ENCODE results near the gene CBX4.

Gene CBX4

DNA sequence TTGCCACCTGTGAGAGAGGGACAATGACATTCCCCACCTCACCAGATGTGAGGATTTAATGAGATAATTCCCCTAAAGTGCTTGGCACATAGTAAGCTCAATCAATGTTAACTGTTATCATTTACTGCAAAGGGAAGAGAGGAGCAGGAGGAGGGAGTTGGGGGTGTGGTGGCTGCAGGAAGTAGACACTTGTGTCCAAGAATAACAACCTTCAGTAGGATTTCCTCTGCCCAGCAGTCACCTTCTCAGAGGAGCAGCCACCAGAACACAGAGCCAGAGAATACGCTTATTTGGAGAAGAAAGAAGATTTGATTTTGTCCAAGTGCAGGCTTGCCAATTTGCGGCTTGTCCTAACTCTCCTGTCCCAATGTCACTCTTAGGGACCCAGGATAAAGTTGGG is 10.2 kb downstream of the CBX4 start:
- no peak for DNase-seq (ENCODE audit: low read depth)

DNA sequence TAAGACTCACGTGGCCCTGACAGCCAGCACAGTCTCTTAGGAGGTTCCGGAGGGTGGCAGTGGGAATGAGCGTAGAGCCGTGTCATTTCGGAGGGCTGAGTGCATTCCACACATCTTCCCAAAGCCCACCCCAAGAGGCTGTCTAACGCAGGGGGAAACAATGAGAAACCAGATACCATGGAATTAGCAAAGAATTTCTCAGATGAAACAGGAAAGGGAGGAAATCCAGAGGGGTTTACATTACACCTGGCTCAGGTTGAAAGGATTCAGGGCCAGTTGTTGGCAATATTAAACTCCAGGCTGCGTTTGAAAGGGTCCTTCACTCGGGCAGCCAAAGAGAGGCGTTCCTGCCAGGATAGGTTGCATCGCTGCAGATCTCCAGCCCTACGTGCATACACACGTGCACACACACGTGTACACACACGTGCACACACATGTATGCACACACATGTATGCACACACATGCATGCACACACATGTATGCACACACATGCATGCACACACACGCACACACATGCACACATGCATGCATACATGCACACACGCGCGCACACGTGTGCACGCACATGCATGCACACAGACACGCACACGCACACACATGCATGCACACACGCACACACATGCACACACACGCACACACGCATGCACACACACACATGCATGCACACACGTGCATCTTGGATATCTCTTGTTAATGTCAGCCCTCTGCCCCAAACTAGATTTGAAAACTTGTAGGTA is 12.2 kb downstream of the CBX4 start:
- DNase-seq (ENCODE audit: low read depth) = no peak

DNA sequence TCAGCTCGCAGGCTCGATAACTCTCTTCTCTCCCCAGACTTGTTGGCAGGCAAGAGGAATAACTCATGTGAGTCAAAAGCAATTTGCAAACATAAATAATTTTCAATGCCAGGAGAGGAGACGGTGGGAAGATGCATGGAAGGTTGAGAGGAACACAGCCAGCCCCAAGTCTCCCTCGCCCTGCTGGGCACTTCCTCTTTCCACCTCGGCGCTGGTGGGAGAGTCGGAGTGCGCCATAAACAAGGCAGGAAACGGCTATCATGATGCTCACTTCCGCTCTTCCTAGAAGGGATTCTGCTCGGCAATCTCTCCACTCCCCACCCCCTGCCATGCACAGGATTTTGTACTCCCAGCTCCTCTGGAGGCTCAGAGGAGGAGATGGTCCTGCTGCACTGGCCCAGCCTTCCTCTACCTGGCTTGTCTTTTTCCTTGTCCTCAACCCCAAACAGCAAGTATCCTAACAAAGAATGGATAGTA is 13.0 kb downstream of the CBX4 start:
- DNase-seq (ENCODE audit: low read depth) = no peak

DNA sequence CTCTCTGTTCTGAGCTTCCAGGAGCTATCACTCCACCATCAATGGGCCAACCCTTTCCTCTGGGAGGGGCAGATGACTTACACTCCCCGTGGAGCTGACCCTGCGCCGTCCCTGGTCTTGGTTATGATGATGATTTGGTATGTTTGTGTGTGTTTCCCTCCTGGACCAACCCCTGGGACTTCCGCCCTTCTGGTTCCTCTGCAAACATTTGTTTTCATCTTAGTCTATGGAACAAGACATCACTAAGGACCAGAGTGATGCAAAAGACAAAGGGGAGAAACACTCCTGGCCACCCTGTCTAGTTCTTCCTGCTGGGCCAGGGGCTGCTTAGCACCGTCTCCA is 13.7 kb downstream of the CBX4 start:
- DNase-seq (ENCODE audit: low read depth) = no peak

DNA sequence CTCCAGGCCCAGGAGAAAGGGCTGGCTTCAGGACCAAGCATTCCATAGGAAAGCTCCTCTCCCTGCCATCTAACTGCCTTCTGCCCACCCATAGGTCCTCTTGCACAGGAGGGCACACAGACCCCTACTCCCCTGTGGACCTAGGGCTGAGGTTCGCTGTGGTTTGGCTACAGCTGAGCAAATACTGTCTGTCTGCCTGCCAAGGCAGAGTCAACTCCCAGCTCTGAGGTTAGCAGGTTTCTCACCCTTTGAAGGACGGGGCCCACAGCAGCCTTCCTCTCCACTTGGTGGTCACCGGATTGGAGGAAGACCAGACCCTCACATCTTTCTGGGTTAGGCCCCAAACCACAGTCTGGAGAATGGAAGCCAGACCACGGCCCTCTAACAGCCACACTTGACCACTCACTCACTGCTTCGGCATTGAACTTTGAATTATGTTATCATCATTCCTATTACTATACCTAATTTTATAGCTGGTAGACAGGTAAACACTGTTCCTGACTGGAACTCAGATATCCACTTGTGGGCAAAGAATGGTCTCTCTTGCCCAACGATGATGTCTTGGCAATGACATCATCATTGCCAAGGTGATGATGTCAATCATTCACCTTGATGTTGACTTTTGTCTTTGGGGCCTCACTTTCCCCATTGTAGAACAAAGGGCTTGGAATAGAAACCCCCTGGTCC is 14.2 kb downstream of the CBX4 start:
- DNase-seq (ENCODE audit: low read depth) = no peak

DNA sequence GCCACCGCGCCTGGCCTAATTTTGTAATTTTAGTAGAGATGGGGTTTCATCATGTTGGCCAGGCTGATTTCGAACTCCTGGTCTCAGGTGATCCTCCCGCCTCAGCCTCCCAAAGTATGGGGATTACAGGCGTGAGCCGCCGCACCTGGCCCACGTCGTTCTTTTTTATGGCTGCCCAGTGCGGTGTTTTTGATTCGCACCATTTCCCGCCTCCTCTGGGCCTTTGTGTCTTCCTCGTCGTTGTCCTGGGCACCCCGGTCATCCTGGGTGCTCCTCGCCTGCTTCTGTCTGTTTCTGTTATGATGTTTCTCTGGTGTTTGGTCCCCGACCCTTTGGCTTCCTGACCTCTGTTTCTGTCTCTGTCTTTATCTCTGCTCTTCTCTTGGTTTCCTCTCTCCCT is 15.0 kb downstream of the CBX4 start:
- DNase-seq (ENCODE audit: low read depth) = no peak

DNA sequence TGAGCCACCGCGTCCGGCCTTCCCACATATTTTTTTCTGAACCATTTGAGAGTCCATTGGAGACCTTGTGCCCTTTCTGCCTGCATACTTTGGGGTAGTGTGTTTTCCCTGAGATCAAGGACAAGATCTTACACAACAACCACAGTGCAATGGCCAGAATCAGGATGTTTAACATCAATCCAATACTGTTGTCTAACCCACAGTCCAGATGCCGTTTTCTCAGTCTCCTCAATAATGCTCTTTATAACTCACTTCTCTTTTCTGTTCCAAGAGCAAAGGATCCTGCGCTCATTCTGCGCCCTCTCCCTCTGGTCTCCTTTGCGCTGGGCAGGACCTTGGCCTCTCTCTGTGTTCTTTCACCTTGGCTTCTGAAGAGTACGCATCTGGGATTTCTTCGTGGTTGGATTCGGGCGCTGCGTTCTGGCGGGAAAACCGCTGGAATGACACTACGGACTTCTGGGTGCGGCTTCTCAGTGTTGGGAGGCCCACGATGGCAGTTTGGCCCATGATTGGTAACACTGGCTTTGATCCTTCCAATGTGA is 16.6 kb downstream of the CBX4 start:
- DNase-seq (ENCODE audit: low read depth) = no peak

DNA sequence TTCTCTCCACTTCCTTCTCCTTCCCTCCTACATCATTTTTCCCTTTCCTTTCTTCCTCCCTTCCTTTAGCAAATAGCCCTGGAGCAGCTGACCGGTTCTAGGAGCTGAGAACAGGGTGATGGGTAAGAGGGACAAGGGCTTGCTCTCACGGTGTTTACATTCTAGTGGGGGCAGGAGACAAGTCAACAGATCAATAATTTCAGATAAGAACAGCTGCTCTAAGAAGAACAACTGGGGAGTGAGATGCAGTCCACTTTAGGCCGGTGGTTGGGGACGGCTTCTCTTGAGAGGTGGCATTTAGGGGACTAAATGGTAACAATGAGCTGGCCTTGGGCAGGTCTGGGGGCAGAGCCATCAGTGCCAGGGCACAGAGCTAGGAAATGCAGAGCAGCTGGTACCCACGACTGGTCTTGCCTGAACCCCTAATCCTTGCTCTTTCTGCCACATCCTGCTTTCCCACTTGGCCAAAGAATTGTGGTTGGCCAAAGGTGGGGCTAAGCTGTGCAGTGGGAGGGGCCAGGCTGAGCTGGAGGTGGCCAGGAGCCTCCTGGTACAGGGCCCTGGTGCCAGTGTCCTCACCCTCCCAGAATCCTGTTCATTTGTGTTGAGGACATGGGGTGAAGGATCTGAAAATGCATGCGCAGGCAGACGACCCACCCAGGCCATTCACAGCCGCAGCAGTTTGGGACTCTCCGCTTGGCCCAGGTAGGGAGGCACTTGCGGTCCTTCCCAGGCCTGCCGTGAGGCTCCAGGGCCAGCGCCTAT is 17.7 kb downstream of the CBX4 start:
- DNase-seq (ENCODE audit: low read depth) = no peak

DNA sequence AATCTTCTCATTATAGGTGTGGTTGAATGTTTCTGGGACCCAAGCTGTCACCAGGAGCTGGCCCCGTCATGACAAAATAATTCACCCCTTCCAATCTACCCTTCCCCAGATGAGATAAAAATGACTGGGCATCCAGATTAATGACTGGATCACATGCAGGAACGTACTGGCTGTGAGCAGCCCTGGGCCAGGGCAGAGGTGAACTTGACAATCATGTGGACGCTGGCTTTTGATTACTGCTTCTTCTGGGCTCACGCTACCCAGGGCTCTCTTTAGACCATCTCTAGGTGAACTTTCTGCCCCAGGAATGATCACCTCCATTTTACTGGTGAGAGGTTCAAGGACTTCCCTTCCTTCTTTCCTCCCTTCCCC is 18.3 kb downstream of the CBX4 start:
- DNase-seq (ENCODE audit: low read depth) = no peak

DNA sequence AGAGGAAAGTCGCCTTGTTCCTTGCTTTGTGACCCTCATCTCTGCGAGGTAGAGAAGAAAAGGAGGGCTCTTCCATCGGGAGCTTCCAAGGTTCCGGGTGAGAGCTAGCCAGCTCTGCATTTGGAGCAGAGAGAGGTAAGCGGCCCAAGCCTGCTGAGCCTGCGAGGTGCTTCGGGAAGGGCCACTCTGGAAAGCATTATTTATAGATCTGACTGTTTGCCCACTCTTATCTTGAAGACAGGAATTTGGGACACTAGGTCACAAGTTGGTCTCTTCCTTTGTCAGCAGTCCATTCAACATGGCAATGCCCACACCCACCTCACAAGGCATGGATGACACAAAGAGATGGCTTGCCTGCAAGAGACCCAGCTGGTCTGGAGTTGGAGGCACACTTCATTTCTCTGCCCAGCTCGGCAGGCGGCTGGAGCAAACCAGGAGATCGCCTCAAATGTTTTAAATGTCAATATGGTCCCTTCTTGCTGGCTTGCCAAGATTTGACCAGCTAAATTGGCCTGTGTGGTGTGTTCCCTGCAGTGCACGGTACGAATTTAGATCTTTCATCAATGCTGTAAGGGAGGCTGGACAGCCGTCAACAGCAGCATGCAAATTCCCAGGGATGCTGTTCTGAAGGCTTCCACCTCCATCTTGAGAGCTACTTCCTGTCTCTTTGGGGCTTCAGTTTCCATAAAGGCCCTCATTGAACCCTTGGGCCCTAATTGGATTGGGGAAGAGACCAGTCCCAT is 19.5 kb downstream of the CBX4 start:
- DNase-seq (ENCODE audit: low read depth) = no peak

DNA sequence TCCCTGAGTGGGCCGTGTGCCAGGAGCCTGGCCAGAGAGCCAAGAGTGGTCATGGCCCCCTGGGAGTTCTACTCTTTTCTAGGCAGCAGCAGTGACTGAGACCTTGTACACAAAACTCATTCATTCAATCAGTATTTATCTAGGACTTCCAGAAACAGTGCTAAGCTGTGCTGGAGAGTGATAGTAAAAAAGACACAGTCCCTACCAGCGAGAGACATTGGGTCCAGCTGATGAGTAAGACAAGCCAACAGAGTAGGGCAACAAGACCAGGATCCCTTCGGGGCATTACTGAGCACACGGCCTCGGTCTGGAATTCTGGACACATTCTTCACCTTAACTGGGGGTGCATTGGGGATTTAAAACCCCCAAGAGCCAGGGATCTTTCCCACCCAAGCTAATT is 20.2 kb downstream of the CBX4 start:
- DNase-seq (ENCODE audit: low read depth) = no peak

DNA sequence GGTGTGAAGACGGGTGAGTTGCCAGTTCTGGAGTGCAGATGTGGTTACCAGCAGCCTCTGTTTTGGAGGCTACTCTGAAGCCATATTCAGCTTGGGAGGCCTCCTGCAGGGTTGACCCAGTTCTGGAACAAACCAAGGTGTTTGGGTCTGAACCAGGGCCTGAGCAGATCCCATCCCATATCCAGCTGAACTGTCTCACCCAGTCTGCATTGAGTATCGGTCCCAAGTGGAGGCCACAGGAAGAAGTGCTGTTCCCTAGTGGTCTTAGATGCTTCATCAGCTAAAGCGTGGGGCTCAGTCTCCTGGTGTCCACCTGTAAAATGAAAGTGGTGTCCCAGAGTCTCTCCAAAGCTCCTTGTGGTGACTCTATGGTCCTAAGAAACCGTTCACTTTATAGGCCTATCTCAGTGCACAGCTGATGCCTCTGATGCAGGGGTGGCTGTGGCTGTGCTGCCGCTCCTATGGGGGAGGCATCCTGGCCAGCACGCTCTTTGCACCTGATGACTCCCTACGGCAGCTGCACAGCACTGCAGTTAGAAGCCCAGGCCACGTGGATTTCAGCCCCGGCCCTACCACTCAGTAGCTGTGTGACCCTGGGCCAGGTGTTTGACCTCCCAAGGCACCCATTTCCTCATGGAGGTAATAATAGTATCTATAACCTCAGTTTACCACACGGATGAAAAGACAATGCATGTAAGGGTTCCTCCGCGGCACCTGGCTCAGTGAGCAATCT is 21.0 kb downstream of the CBX4 start:
- no peak for DNase-seq (ENCODE audit: low read depth)

DNA sequence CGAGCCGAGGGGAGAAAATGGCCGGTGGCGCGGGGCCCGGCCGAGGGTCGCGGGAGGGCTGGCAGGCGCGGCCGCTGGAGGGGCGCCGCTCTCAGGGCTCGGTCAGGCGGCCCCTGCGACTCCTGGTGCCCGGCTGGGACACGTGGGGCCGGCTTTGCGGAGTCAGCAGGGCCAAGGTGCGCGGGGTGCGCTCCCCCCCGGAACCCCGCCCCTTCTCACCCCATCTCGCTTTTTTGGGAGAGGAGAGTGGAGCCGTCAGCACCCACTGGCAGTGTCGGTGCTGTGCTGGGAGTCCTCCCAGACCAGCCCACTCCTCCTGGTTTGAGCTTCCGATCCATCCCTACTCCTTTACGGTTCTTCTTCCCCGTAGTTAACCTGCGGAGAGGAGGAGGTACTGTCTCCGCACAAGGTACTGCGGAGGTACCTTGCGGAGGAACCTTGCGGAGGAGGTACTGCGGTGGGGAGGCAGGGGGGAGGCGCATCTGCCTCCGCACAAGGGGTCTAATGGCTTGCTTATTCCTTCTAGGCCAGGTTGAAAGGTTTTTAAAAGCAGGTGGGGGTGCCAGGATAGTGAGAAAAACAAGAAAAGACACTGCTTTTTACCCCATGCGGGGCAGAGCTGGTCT is 23.3 kb downstream of the CBX4 start:
- no peak for DNase-seq (ENCODE audit: low read depth)

DNA sequence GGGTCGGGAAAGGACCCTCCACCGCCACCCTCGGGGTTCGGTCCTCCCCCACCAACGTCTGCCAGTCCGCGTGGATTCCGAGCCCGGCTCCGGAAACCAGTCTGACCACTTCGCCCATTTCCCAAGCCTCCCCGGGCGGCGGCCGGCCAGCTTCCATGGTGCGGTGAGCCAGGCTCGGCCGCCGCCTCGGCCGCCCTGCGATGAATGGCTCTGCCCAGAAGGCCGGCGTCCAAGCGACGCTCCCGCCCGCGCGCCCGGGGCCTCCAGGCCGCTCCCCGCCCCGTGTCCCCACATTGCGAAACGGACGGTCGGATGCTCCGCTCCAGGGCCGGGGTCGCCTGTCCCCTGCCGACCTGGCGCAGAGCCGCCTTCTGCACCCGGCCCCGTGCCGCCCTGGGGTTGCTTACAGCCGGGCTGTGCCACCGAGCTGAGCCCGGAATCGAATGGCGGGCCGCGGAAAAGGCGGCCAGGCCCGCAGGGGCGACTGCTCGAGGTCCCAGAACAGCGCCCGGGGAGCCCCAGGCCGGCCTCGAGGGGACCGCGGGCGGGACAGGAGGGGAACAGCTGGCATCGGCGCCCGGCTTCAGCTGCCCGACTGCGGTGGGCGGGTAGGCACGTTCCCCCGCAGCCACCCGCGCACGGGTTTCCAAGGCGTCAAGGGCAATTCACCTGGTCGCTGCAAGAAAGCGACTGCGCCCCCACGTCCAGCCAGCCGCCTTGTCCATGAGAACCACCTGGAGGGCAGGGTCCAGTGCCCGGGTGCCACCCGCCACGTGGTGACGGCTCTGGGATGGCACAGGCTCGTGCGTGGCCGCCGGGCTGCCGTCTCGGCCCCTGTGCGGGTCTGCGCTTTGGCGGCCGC is 24.0 kb downstream of the CBX4 start:
- no peak for DNase-seq (ENCODE audit: low read depth)

DNA sequence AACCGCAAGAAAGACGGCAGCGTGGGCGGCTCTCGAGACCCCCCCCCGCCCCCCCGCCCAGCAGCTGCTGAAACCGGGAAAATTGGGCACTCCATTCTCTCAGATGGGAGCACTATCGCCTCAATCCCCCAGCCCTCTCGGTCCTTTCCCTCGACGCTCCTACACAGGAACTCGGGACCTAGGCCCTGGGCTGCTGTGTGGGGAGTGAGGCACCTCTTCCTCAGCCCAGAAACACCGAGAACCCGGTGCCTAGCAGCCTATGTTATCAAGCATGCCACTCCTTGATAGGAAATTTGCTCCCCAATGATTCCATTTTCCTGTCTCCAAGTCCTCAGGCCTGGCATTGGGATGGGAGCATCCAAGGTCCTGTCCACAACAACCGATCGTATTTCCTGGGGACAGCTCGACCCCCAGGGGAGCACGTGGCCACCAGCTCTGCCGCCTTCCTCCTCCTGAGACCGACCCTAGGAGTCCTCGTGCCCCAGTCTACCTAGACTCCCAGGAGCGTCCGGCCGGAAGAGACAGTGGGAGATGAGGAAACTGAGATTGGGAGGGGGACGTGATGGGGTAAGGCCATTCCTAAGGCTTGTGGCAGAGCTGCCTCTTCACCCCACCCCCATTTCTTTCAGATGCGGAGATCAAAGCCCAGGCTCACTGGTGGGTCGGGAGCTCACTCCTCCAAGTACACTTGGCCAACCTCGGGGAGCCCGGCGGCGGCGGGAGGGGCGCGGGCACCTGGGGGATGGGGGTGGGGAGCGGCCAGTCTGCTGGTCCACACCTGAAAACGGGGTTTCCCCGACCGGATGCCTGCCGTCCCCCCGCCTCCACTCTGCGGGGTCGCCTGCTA is 24.9 kb downstream of the CBX4 start:
- DNase-seq (ENCODE audit: low read depth) = no peak

DNA sequence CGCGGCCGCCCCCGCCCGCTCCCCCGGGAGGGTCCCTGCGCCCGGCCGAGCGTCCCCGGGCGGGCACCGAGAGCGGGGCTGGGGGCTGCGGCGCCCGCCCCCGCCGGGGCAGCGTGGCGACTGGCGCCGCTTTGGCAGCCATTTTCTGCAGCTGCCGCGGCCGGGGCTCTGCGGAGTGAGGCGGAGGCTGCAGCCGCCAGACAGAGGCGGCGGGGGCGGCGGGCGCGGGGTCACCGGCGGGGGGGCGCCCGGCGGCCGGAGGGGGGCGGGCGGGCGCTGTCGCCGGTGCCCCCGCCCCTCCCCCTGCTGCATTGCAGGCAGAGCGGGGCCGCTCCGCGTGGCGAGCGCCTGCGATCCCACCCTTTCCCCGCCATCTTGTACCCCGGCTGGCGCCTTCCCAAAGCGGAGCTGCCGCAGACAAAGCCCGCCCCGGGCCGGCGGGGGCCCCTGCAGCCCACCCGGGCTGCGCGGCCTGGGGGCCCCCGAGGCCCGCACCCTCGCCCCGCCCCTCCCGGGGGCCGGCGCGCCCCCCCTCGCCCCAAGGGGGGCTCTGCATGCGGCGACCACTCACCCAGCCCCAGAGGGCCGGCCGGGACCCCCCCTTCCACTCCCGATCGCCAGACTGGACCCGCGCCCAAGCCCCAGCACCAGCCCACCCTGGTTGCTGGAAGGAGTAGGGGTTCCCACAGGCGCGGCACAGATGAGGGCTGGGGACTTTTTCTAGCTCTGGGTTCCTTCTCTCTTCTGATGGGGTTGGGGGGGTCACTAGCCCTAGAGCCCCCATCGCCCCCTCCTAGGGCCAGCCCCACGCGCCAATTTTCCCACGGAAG is 25.7 kb downstream of the CBX4 start:
- DNase-seq (ENCODE audit: low read depth) = no peak

DNA sequence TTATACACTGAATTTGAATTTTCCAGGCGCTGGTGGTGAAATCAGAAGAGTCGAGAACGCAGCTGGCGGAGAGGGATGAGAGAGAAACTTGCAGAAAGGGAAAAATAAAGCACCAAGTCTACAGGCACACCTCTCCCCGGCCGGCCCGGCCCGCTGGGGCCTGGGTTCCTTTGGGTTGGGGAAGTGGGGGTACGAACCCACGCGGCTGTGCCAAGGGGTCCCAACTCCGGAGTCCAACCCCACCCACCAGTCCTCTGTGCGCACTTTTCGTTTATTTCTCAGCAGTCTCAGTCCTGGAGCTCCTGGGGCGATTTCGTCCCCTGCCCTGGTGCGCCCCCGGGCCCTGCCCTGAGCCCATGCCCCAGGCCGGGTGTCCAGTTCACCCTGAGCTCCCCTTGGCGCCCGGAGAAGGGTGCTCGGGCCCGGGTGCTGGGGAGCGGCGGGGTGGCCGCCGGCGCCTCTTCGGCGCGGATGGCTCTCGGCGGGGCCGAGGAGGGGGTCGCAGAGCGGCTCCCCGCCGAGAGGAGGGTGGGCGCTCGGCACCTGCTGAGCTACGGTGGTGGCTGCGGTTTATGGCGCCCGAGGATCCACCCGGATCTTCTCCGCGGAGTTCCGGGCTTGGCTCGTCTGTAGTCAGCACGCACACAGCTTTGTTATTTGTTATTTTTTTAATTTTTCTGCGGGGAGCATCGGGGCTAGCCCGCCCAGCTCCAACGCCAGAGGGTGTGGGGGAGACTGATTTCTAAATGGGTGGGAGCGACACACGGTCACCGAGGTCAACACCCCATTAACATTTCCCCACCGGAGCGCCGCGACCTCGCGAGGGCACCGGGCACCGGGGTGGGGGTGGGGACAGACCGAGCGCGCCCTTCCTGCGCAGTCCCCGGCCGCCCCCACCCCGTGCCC is 26.6 kb downstream of the CBX4 start:
- DNase-seq (ENCODE audit: low read depth) = no peak

Data from GM04503 (cell line).